ENCODE measurements around the gene GALNS. TPM values are rescaled to one million over a fixed set of nuclear protein-coding genes. Genes with fewer than 3 reads are reported as not detected.
"Not testable (repeated sequence)": the region's sequence is repeated elsewhere in the genome, so short reads cannot be mapped to it uniquely, and the experiment has no call there.

The GALNS gene
- total RNA-seq, 1 experiment from 2014 or later = 62.3 TPM

GRCh38 chr16:88826070-88826840 lies 30.5 kb downstream of the GALNS start:
- intact Hi-C loops (cut with micrococcal nuclease; ENCODE audit: unreplicated experiment) = no loop called here
- no peaks in the 10 kb centered on the region for H3K79me2 ChIP-seq (ENCODE audit: low read depth)
- BruUV-seq (replicated peaks) = no TSS peak
- no peaks in the 10 kb centered on the region for H3K4me1 ChIP-seq (replicated peaks; ENCODE audit: insufficient read depth)
- H4K20me1 ChIP-seq (ENCODE audit: insufficient read depth) = no peaks in the 10 kb centered on the region
- no peak for DNase-seq
- no peak overlapping the region for H3K4me2 ChIP-seq
- no peaks in the 10 kb centered on the region for H3K27me3 ChIP-seq (ENCODE audit: insufficient read depth, low read depth)
- H3F3A ChIP-seq (ENCODE audit: insufficient read depth, low read depth) = no peaks in the 10 kb centered on the region
- TF ChIP-seq CTCF (conservative IDR thresholded peaks at IDR 0.05) = no peak
- CTCF ChIA-PET = no interaction called here
- no peaks in the 10 kb centered on the region for H3K36me3 ChIP-seq (ENCODE audit: low read depth)
- H3K9me3 ChIP-seq (ENCODE audit: insufficient read depth, low read depth) = no peaks in the 10 kb centered on the region
- H3K9me2 ChIP-seq (ENCODE audit: insufficient read depth) = no peaks in the 10 kb centered on the region
- H2AFZ ChIP-seq = no peak overlapping the region
- H3K27ac ChIP-seq = no peak overlapping the region
- H3K4me3 ChIP-seq = no peak overlapping the region
- POLR2A ChIA-PET (ENCODE audit: unreplicated experiment) = no interaction called here

GRCh38 chr16:88825146-88825545 lies 31.6 kb downstream of the GALNS start:
- Histone ChIP-seq H3F3A (ENCODE audit: insufficient read depth, low read depth) (no peaks in the 10 kb centered on the region), H3K4me2 (no peak overlapping the region), H3K9me2 (ENCODE audit: insufficient read depth) (no peaks in the 10 kb centered on the region), H3K79me2 (ENCODE audit: low read depth) (no peaks in the 10 kb centered on the region), H3K27me3 (ENCODE audit: insufficient read depth, low read depth) (no peaks in the 10 kb centered on the region), H3K36me3 (ENCODE audit: low read depth) (no peaks in the 10 kb centered on the region), H4K20me1 (ENCODE audit: insufficient read depth) (no peaks in the 10 kb centered on the region), H3K4me3 (no peak overlapping the region), H3K4me1 (replicated peaks; ENCODE audit: insufficient read depth) (no peaks in the 10 kb centered on the region), H2AFZ (no peak overlapping the region), H3K9me3 (ENCODE audit: insufficient read depth, low read depth) (no peaks in the 10 kb centered on the region), H3K27ac (no peak overlapping the region)
- no peak for DNase-seq
- no TSS peak for BruUV-seq (replicated peaks)
- ChIA-PET CTCF (no interaction called here), POLR2A (ENCODE audit: unreplicated experiment) (no interaction called here)
- TF ChIP-seq EZH2 (IDR thresholded peaks at IDR 0.05; ENCODE audit: low read depth) = no peak
- no peak for TF ChIP-seq CTCF (conservative IDR thresholded peaks at IDR 0.05)
- intact Hi-C loops (cut with micrococcal nuclease; ENCODE audit: unreplicated experiment) = no loop called here

GRCh38 chr16:88824256-88825077 lies 32.3 kb downstream of the GALNS start:
- POLR2A ChIA-PET (ENCODE audit: unreplicated experiment) = no interaction called here
- no peaks in the 10 kb centered on the region for H3K27me3 ChIP-seq (ENCODE audit: insufficient read depth, low read depth)
- no peak for TF ChIP-seq CTCF (conservative IDR thresholded peaks at IDR 0.05)
- no peak for TF ChIP-seq EZH2 (IDR thresholded peaks at IDR 0.05; ENCODE audit: low read depth)
- H3K9me2 ChIP-seq (ENCODE audit: insufficient read depth) = no peaks in the 10 kb centered on the region
- H3K4me1 ChIP-seq (replicated peaks; ENCODE audit: insufficient read depth) = no peaks in the 10 kb centered on the region
- H3K79me2 ChIP-seq (ENCODE audit: low read depth) = no peaks in the 10 kb centered on the region
- no peaks in the 10 kb centered on the region for H3K36me3 ChIP-seq (ENCODE audit: low read depth)
- no peak overlapping the region for H3K27ac ChIP-seq
- H4K20me1 ChIP-seq (ENCODE audit: insufficient read depth) = no peaks in the 10 kb centered on the region
- no peaks in the 10 kb centered on the region for H3K9me3 ChIP-seq (ENCODE audit: insufficient read depth, low read depth)
- no peak overlapping the region for H3K4me2 ChIP-seq
- intact Hi-C loops (cut with micrococcal nuclease; ENCODE audit: unreplicated experiment) = no loop called here
- no peak overlapping the region for H2AFZ ChIP-seq
- no peak for DNase-seq
- BruUV-seq (replicated peaks) = no TSS peak
- H3F3A ChIP-seq (ENCODE audit: insufficient read depth, low read depth) = no peaks in the 10 kb centered on the region
- CTCF ChIA-PET = no interaction called here
- no peak overlapping the region for H3K4me3 ChIP-seq

GRCh38 chr16:88823646-88824045 lies 33.1 kb downstream of the GALNS start:
- H3K4me1 ChIP-seq (replicated peaks; ENCODE audit: insufficient read depth); H3K4me3 ChIP-seq; intact Hi-C loops (cut with micrococcal nuclease; ENCODE audit: unreplicated experiment); H3K9me2 ChIP-seq (ENCODE audit: insufficient read depth); H3K4me2 ChIP-seq; H3F3A ChIP-seq (ENCODE audit: insufficient read depth, low read depth); H2AFZ ChIP-seq; POLR2A ChIA-PET (ENCODE audit: unreplicated experiment); DNase-seq; H3K9me3 ChIP-seq (ENCODE audit: insufficient read depth, low read depth); BruUV-seq (replicated peaks); H4K20me1 ChIP-seq (ENCODE audit: insufficient read depth); H3K79me2 ChIP-seq (ENCODE audit: low read depth); H3K27me3 ChIP-seq (ENCODE audit: insufficient read depth, low read depth); CTCF ChIA-PET; H3K27ac ChIP-seq; H3K36me3 ChIP-seq (ENCODE audit: low read depth): not testable (repeated sequence)
